ENCODE results near the gene DNAJC1. TPM values are rescaled to one million over a fixed set of nuclear protein-coding genes. Genes with fewer than 3 reads are reported as not detected.

The DNAJC1 gene
- total RNA-seq, 1 experiment from 2014 or later, result 35.8 TPM

DNA sequence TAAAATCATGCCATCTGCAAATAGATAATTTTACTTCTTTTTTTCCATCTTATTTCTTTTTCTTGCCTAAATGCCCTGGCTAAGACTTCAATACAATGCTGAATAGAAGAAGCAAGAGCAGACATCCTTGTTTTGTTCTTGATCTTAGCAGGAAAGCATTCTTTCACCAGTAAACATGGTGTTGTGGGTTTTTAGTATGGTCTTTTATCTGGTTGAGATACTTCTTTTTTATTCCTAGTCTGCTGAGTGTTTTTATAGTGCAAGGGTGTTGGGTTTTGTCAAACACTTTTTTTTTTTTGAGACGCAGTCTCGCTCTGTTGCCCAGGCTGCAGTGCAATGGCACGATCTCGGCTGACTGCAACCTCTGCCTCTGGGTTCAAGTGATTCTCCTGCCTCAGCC, 232.3 kb downstream of the DNAJC1 start:
- no peak for DNase-seq (ENCODE audit: low read depth)

DNA sequence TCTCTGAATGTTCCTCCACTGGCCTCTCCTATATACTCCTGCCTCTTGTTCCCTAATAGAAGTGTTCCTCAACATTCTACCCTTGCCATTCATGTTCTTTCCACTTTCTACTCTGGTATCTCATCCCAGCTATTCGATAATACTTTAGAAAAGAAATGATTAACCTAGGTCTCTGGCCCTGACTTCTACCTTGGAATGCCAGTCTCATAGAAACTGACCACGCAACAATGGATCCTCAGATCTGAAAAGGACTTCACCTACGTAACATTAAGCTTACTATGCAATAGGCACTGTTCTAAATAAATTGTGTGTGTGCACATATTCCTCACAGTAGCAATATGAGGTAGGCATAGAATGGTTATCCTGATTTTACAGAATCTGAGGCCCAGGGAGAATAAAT, 234.5 kb downstream of the DNAJC1 start:
- DNase-seq (ENCODE audit: low read depth), result no peak

DNA sequence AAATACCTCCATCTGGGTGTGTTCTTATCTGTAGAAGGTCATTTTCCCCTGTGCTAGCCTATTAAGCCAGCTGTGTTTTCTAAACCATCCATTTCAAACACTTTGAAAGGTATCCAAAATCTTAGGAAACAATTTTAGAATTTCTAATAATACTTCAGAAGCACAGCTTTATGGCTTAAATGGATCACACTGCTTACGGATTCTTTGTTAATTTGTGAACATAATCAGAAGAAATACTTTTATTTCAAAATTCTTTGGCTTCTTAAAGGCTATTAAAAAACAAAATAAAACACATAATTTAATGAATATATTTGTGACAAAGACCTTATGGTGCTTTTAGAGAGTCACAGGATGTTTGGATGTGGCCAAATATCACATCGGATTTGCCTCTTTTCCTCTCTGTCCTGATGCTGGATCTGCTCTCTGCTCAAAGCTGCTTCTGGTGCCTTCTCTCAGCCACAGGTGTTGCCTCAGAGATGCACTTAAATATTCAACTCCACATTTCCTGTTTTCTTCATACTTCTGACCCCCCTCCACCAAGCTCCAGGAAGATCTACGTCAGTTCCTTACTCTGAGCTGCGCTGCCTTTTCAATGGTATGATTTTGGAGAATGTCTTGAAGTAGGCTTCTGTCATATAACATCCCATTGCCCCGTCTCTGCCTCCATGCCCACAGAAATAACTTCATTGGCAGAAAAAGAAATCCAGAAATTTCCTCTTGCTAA, 238.9 kb downstream of the DNAJC1 start:
- DNase-seq (ENCODE audit: low read depth), result no peak

- no peak for DNase-seq (ENCODE audit: low read depth)
These were observed 243.2 kb downstream of the DNAJC1 start for GRCh38 chr10:21760332-21760731.

- no peak for DNase-seq (ENCODE audit: low read depth)
These were observed 244.3 kb downstream of the DNAJC1 start for GRCh38 chr10:21759232-21759631.

DNA sequence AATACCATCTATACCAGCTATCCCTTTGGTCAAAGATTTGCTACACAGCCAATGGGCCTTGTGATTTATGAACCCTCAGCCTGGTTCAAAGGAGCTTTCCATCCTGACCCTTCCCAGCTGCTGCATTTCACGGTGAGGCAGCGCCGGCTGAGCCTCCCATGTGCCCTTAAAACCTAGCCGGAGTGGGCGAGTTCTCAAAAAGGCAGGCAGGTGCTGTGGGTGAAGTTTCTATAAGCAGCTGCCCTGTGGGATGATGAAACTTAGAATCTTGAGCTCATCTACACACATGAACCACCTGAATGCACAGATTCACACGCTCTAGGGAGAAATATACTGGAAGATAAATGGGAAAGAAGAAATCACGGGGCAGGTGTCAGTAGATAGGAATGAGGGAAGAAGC, 244.8 kb downstream of the DNAJC1 start:
- DNase-seq (ENCODE audit: low read depth), result no peak

- no peak for DNase-seq (ENCODE audit: low read depth)
These were observed 245.3 kb downstream of the DNAJC1 start for GRCh38 chr10:21758239-21758638.

GRCh38 chr10:21757185-21757901, 246.2 kb downstream of the DNAJC1 start:
- DNase-seq (ENCODE audit: low read depth), result no peak

DNA sequence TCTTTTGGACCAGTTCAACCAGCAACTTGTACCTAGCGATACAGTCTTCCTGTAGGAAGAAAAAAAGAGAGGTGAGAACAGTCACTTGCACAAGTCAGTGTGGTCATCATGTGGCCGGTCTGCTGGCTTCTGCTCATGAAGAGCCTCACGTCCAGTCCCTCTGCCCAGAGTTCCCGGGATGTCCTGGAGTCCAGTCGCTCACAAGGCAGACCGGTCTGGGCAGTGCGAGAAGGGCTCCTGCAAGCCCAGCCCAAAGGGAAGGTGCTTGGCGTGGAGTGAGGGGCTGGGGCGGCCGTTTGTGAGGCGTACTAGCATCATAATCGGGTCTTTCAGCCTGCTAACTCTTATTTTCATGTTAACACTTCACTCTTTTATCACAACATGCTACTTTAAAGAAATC, 246.8 kb downstream of the DNAJC1 start:
- DNase-seq (ENCODE audit: low read depth), result no peak

DNA sequence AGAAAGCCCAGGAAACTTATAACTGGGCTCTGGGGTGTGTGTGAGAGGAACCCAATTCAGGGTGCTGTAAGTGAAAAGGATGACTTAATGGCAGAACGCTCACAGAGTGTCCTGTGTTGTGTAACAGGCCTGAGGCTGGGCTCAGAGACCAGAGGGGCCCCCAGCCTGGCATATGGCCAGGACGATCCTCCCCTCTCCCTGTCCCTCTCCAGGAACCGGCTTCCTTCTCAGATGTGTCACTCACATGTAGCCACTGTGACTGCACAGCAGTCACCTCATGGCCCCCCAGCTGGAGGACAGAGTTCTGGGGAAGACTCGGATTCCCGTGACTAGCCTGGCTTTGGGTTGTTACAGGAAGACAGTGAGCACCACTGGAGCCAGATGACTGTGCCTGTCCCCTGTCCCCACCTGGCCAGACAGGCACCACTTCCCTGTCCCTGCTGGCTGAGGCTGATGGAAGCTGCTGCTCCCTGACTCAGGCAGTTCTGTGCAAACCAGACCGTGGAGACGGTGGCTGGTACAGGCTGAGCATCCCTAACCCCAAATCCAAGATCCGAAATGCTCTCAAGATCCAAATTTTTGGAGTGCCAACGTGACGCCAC, 249.0 kb downstream of the DNAJC1 start:
- no peak for DNase-seq (ENCODE audit: low read depth)

DNA sequence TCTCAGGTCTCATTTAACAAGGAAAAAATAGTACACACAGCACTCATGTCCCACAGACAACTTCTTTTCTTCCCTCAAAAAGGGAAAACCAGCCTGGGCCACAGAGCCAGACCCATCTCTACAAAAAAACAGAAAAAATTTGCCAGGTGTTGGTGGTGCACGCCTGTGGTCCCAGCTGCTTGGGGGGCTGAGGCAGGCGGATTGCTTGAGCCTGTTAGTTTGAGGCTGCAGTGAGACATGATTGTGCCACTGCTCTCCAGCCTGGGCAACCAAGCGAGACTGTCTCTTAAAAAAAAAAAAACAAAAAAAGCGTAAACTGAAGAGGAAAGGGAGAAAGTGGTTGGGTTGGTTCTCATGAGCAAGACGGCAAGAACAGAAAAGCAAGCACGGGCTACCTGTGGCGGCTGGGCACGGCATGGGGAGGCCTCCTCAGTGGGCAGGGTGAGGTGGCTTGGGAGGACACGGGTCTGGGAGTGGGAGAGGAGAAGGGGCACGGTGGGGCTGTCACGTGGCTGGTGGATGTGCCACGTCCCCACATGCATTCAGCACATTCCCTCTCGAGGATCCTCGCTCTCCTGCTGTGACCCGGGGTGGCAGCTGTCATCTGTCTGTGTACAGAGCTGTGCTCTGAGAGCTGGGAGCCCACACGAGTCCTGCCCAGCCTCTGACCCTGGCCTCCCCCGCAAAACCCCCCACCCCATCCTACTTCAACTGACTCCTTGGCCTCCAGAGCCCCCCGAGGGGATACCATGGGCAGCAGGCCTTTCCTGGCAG, 249.8 kb downstream of the DNAJC1 start:
- no peak for DNase-seq (ENCODE audit: low read depth)

DNA sequence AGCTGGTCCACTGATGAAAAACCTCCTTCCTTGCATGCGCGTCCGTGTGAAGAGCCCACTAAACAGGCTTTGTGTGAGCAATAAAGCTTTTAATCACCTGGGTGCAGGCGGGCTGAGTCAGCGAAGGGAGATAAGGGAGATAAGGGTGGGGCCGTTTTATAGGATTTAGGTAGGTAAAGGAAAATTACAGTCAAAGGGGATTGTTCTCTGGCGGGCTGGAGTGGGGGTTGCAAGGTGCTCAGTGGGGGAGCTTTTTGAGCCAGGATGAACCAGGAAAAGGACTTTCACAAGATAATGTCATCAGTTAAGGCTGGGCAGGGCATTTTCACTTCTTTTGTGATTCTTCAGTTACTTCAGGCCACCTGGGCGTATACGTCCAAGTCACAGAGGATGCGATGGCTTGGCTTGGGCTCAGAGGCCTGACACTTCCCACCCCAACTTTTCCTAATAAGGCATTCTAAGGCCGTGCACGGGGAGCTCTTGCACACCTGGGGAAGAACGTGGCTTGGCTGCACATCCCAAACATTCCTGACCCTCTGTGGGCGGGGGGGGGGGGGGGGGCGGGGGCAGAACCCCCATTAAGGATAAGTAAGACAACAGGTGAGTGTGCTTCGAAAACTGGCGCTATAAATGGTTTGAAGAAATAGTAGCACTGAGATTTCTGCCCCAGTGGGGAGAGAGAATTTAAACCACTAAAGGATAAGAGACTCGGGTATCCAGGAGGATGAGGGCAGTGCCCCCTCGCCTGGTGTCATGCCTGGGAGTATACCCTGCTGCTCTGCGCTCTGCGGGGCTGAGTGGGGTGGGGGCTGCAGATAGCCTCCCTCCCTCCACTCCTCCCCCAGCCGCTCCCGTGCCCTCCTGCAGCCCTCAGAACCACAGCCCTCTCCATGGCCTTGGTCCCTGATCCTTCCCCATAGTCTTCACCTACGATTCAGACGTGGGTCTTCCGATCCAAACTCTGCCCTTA, 251.9 kb downstream of the DNAJC1 start:
- no peak for DNase-seq (ENCODE audit: low read depth)

GRCh38 chr10:21750424-21750823, 253.1 kb downstream of the DNAJC1 start:
- DNase-seq (ENCODE audit: low read depth), result no peak

DNA sequence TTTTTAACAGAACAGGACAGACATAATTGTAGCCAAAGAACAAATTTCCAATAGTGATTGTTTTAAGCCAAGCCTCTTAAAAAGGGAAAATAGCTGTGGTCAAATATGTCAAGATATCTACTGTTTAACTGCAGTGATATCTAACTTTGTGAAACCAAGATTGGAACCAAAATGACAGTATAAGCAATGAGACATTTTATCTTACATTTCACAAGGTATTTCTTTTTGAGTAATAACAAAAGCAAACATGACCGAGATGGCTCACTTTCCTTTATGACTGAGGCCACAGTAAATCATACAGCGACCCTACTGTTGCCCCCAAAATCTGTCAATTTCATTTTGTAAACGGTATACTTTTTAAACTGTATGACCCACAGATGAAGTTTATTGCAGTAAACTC, 253.7 kb downstream of the DNAJC1 start:
- DNase-seq (ENCODE audit: low read depth), result no peak

DNA sequence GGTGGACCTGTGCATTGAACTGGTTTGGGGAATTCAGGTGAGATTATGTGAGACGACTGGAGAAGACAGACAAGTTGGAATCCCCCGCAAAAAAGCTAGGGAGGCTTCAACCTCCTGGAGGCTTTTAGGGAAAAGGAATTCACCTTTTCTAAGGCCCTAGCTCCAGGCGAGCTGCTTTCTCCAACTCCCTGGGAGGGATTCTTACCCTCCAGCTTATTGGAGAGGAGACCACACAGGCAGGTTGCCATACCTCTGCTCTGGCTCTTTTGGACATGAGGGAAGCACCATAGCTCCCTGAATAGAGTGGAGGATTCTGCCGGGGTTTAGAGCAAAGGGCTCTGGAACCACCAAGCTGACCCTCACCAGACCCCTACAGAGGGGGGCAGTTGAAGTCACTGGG, 255.7 kb downstream of the DNAJC1 start:
- no peak for DNase-seq (ENCODE audit: low read depth)

- DNase-seq (ENCODE audit: low read depth), result no peak
These were observed 257.4 kb downstream of the DNAJC1 start for GRCh38 chr10:21746118-21746517.

GRCh38 chr10:21744223-21744622, 259.3 kb downstream of the DNAJC1 start:
- DNase-seq (ENCODE audit: low read depth), result no peak

GRCh38 chr10:21742740-21743412, 260.7 kb downstream of the DNAJC1 start:
- DNase-seq (ENCODE audit: low read depth), result no peak

- DNase-seq (ENCODE audit: low read depth), result no peak
These were observed 262.5 kb downstream of the DNAJC1 start for GRCh38 chr10:21740989-21741388.

GRCh38 chr10:21737106-21737505, 266.4 kb downstream of the DNAJC1 start:
- DNase-seq (ENCODE audit: low read depth), result no peak
